GM21390 (cell line): ENCODE data around the gene TLE1.

ENCODE experiments used
- ATAC-seq: cut with Tn5 transposase; IDR thresholded peaks from one replicate; pipeline ENCODE4 v1.9.1; 2021; ENCODE audit not compliant: unreplicated experiment

The TLE1 gene

DNA sequence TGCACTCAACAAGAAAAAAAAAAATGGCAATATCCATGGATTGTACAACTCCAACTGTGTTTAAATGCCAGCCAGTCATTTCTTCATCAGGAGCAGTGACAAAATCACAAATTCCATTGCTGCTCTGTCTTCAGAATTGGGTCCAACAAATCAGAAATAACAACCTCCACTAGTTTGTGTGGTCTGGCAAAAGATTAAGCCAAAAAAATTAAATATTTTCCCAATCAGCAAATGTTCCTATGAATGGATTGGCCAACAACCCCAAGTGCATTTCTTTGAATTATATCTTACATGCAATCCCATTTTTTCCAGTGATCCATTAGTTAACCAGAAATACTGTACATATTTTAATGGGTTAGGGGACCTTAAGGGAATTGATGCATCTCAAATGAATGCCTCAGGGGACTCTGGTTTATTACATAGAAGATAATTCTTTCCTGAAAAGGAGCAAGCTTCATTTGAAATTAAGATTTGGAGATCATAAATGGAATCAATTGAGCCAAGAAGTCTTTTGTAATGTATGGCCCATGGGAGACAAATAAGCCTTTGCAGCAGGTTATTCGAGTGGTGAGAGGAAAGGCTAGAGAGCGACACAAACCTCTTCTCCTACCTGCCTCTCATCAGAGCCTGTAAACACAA, 131.8 kb downstream of the TLE1 start:
- no peak for ATAC-seq

DNA sequence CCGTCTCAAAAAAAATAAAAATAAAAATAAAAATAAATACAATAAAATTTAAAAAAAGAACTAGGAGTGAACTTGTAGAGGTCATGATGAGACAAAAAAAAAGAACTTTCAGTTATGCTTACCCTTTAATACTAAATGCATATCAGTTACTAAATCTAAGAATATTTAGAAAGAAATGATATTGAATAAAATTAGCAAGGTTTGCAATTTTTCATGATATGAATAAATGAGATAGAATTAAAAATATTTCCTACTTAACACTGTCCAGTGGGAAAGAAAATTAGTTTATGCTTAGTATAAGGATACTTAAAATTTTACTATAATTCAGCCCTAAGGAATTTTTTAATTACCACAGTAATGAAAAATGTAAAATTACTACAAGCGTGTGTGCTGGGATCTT, 132.4 kb downstream of the TLE1 start:
- no peak for ATAC-seq

DNA sequence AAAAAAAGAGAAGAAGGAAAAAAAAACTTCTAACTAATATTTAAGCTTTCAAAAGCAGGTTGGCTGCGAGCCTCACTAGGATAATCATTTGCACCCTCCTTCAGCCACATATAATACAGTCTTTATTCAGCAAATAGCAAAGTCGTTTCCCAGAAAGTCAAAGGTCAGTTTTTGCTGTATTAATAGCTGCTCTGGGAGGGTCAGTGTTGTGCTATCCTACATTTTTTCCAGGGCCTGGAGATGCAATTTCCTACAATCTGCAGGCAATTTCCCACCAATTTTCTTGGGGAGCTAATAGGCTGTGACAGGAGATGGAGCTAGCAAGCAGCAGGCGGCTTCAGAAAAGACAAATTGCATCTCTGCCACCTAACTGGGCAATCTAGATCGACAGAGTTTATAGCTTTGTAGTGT, 136.8 kb downstream of the TLE1 start:
- no peak for ATAC-seq

DNA sequence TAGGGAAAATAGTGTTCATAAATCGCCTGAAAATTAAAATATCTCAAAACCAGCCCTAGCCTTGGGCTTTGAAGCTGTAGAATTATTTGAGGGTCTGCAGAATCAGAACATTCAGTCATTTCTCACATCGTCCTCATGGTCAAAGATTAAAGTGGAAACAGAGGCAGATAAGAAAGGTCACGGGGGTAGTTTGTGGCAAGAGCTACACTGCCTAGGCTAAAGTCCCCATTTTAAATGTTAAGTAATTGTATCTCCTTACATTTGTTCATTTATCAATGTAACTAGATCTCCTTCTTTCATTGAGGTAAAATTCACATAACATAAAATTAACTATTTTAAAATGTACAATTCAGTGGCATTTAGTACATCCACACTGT, 139.2 kb downstream of the TLE1 start:
- ATAC-seq, result no peak

DNA sequence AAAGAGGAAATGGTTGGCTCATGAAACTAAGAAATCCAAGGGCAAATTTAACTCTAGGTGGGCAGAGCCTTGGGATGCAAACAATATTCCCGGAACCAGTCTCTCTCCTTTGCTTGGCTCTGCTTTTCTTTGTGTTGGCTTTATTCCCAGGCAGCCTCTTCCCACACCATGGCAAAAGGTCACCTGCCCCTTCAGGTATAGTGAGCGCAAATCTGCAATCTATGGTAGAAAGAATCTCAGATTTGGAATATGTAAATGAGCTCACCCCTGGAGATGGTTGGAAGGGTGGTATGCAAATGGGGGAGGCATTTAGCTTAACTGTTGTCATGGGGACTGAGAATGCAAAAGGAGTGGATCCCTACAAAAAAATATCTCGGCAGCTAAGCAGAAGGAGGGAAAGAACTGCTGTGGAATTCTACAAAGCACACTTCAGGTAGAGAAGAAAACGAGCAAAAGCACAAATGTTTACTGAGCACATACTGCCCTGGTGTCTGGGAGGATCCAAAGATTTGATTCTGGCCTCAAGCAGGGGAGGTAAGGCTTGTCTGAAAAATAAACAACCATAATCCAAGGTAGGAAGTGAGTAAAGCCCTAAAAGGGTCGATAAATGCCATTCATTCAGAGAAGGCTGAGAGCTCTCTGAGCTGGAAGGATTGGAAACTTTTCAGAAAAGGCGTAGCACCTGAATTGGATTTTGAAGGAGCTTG, 139.7 kb downstream of the TLE1 start:
- ATAC-seq, result no peak

DNA sequence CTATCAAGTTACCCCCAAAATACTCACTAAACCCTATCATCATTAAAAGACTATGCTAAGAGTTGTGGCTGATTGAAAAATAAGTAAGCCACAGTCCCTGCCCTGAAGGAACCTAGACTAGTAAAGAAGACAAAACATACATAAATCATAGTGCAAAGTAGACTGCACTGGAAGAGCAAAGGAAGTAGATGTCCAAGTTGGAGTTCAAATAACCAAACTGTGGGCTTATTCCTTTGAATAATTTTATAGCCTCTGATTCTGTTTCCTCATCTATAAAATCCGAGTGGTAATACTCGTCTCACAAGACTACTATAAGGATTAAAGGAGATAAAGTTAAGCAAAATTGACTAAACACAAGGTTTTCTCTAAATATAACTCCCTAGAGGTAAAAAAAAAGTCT, 140.4 kb downstream of the TLE1 start:
- no peak for ATAC-seq

DNA sequence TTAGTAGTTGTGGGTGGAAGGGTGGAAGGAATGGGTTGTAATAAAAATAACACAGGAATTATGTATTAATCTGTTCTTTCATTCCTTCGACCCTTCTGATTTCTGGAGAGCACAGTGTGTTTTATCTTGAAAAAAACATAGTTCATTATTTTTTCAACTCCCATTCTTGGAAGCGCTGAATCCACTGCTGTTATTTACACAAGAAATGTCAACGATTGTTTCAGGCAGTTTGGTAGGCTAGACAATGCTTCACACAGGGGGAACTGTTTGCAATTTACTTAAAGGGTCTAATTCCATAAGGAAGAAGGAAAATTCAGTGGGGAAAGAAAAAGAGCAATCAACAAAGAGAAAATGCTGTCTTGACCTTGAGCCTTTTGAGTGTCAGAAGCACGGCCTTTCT, 142.9 kb downstream of the TLE1 start:
- no peak for ATAC-seq

DNA sequence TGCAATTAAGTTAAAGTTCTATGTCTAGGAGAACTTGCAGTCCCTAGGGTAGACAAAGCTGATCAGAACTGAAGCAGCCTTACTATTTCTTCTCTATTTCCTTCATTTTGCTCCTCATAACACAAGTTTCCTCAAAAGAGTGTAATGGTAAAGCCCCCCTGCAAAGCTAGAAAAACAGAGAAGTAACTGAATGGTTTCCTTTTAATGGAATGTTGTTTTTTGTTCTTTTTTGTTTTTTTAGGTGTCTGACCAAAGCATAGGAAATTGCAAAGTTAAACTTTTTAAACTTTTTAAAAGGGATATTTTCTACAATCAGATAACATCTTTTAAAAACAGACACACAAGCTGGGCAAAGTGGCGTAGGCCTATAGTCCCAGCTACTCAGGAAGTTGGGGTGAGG, 145.7 kb downstream of the TLE1 start:
- ATAC-seq, result no peak

DNA sequence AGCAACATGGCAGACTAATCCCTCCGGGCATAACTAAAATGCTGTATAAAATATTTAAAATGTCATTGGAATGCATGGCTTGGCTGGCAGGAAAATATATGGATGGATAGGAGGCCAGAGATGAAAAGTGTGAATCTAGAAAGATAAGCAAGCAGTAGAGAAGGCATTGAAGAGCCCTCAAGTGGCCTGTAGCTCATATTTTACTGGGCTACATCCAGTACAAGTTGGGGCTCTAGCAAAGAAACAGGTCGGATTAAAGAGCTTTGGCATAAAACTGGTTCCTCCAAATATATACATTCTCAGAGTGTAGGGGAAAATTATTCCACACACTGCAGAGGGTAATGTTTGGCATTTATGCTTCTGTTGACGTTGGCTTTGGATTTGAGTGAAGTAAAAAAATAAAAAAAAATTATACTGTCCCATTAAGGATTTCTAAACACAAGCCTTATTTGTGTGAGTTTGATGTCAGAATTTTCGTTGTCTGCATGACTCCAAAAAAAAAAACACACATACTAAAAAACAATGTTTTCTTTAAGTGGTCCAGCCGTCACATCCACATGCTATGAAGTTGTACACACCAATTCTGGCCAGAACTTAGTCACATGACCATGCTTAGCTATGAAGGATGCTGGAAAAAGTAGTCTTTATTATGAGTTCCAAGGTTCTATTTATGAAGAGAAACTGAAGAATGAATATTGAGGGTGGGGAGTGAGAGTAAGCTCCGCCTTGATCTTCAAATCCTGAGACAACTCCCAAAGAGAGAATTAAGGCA, 147.0 kb downstream of the TLE1 start:
- ATAC-seq, result no peak

DNA sequence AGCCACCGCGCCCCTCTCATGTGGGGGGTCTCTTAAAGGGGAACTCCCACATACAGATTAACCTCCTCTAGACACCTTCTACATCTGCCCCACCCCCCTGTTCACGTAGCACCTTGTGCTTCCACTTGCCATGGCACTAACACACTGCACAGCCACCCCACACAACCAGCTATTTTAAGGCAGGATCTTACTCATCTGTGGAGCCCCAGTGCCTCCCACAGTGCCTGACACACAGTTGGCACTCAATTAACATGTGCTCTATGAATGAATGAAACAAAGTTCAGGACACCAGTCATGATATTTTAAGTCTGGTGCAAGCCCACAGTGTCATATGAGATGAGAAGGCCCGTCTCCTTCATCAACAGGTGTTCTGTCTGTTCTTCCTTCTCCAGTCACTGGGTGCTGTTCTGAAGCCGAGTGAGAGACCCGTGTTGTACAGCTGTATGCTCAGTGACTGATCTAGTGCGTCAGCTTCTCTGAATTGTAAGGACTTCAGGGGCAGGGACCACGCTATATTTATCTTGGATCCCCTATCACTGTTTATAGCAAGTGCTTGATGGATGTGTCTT, 149.1 kb downstream of the TLE1 start:
- ATAC-seq, result no peak

DNA sequence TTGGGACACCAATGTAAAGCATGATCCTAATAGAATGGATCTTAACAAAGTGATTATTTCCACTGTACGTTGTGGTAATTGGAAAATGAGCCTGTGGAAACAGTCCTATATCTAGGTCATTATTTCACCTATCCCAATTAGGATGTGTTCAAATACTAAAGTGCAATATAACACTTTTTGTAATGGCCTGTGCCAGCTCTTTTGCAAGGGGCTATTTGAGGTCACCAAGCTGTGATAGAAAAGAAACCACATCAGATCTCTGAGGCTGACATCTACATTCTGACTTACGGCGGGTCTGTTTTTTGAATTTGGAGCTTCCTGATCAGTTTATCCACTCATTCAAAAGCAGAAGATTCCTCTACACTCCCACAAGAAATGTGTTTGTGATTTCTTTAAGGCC, 150.0 kb downstream of the TLE1 start:
- no peak for ATAC-seq

DNA sequence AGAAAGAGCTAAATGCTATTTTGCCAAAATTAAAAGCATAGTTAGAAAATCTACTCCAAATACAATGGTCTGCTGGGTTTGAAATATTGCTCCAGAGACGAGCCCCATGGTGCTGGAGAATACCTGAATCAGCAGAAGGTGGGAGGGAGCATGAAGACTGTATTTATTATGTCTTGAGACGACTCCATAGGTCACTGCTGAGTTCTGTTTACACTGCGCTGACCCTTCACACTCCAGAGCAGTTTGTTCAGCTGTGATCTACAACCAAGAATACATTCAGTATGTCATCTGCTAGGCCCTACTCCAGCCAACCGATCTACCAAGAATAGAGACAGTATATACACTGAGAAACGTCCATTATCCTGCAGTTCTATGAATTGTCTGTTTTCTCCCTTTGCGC, 150.5 kb downstream of the TLE1 start:
- no peak for ATAC-seq

DNA sequence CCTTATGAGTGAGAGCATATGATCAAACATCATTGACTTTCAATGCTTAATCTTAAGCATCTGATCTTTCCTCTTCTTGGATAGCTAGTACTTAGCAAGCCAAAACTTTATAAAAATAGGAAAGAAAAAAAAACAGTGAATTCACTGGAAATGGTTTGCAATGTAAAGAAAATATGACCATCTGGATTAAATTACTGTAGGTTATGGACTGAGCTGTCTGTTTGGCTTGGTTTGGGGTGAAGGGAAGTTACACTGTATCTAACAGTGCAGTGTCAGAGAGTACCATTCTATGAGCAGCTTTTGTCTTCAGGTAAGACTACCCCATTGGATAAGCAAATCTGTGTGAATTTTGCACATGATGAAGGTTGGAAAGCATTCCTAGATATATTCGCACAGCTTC, 151.4 kb downstream of the TLE1 start:
- ATAC-seq, result no peak

DNA sequence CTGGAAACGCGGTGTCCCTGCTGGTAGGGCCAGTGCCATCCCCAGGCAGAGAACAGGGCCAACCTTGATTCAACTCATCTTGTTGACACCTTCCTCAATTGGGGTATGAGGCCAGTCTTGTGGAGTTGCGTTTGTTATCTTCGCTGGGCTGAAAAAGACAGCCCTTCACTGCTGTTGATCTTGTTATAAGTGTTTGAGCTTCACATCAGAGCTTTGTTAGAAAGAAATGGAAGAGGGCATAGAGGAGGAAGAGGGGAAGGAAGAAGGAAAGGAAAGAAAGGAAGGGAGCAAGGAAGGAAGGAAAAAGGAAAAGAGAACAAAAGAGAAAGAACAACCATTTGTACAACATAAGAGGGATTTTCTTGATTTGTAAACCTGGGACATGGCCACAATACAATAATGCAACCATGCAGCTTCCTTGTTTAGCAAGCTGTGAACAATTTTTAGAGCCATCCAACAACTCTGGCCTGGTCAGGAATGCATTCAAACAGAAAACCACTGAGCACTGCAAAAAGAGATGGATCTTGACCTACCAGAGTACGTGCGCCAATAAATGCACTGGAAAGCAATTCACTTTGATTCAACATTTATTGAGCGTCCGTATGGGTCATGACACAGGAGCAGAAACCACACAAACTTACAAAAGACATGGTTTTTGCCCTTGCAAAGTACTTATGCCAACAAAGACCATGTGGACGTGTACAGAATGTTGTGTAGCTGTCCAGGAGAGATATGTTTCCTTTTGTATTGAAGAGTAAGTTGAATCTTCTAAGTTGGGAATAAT, 152.9 kb downstream of the TLE1 start:
- no peak for ATAC-seq

DNA sequence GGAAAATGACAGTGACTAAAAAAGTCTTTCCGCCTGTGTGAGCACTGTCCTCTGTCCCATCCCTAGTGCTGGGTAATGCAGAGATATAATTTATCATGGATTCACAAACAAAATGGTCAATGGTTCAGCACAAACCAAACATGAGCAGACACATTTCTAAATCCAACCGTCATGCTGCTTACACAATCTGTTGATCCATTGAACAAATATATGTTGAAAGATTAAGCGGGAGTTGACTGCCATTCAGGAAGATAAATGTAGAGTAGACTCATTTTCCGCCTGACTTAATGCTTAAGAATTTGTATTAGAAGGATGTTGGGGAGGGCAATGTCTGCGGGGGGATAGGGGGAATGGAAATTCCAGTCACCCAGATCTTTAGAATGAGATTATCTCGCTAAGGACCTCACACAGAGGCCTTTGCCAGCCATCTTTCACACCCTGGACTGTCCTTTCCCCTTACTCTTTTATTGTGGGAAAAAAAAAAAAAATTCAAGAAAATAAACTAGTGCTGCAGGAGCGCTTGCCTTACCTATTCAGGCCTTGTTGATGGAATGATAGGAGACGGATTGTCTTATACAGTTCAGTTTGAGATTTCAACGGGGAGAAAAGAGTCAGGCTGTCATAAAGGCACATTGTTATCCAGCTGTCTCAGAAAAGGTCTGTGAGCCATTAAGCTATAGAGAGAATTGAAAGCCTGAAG, 153.7 kb downstream of the TLE1 start:
- ATAC-seq, result no peak

DNA sequence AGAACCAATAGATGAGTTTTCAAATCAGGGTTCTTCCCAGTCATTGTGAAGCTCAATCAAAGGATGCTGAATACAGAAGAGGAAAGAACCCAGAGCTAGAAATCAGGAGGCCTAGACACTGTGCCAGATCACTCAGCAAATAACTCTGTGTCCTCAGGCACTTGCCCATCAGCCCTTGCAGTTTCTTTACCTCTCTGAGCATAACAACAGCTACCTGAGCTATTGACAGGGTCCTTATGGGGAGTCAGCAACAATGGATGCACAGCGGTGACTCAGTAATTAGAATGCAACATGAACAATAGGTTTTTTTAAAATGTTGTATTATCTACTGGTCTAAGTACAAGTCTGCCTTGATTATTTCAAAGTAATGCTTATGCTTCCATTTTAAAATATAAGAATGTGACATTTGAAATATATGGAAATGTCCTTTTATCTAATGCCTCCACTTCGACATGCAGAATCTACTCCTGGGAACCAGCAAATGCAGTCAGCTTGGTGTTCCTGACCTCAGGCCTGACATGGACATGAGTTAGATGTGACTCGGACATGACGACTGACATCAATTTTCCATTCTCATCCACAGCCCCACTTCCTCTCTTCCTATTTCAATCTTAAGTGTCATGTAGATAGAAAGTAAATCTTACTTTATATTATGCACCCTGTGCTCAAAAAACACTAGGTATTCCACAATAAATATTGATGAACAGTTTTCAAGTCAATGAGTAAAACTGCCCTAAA, 155.0 kb downstream of the TLE1 start:
- ATAC-seq, result no peak
